CD4-positive, alpha-beta T cell (primary cell): ENCODE results near the gene ACADS. TPM values are rescaled to one million over a fixed set of nuclear protein-coding genes. Genes with fewer than 3 reads are reported as not detected.

ENCODE experiments used
- ATAC-seq: fragments of 200-7000 bp; cut with Tn5 transposase; one replicate; pipeline ENCODE4 v1.10.0; 2022; ENCODE audit warnings: mild to moderate bottlenecking; ENCODE audit not compliant: poor library complexity
- CTCF ChIA-PET: fragments of 350-600 bp; sonication (Branson Sonifier 250); formaldehyde crosslinking; loops from one replicate; lab custom pipeline; 2021; ENCODE audit warnings: antibody characterized with exemption, inconsistent platforms; lab: Charles Lee
- POLR2A ChIA-PET: fragments of 350-600 bp; sonication (Branson Sonifier 250); formaldehyde crosslinking; loops from one replicate; lab custom pipeline; 2021; ENCODE audit warnings: antibody characterized with exemption, inconsistent platforms; lab: Charles Lee
- DNase-seq, 14 experiments: peaks; one replicate each; pipeline ENCODE4 v3.0.0-alpha.2; 2013 to 2020; ENCODE audit warnings: mixed read lengths in 2 of 14
- H3K27ac ChIP-seq, 2 donors: one replicate each; pipeline versions ENCODE4 v1.5.1 to v1.7.0; 2013; ENCODE audit warnings: low read length in 2 of 2, low read depth in 1 of 2, mild to moderate bottlenecking in 1 of 2
- H3K27me3 ChIP-seq, 2 experiments: 1 replicate in 1 of 2; 2 replicates in 1 of 2; pipeline versions ENCODE4 v1.6.1 to v1.7.0; 2013; ENCODE audit warnings: low read length in 2 of 2, control low read depth in 1 of 2, mild to moderate bottlenecking in 1 of 2, moderate library complexity in 1 of 2; ENCODE audit not compliant: insufficient read depth in 2 of 2, control insufficient read depth in 1 of 2
- H3K36me3 ChIP-seq: one replicate; pipeline ENCODE4 v1.6.1; 2013; ENCODE audit warnings: low read length, control low read depth; ENCODE audit not compliant: insufficient read depth
- H3K4me1 ChIP-seq: one replicate; pipeline ENCODE4 v1.6.1; 2013; ENCODE audit warnings: low read length, control low read depth; ENCODE audit not compliant: insufficient read depth
- H3K4me3 ChIP-seq: one replicate; pipeline ENCODE4 v1.5.1; 2013; ENCODE audit warnings: mild to moderate bottlenecking, low read length, moderate library complexity
- H3K9me3 ChIP-seq, 2 experiments: 1 replicate in 1 of 2; 2 replicates in 1 of 2; pipeline versions ENCODE4 v1.6.1 to v1.7.0; 2013; ENCODE audit warnings: low read length in 2 of 2, mild to moderate bottlenecking in 2 of 2, control low read depth in 1 of 2, moderate library complexity in 1 of 2; ENCODE audit not compliant: control insufficient read depth in 1 of 2, insufficient read depth in 1 of 2
- H3K27ac Mint-ChIP-seq: one replicate; pipeline ENCODE4 v1.8.0; 2020; ENCODE audit warnings: mixed read lengths
- H3K27me3 Mint-ChIP-seq: one replicate; pipeline ENCODE4 v1.8.0; 2021; ENCODE audit warnings: mixed read lengths
- H3K36me3 Mint-ChIP-seq: one replicate; pipeline ENCODE4 v1.8.0; 2021; ENCODE audit warnings: low read depth, mixed read lengths
- H3K4me1 Mint-ChIP-seq: one replicate; pipeline ENCODE4 v1.8.0; 2021; ENCODE audit warnings: low read depth, mixed read lengths
- H3K4me3 Mint-ChIP-seq: one replicate; pipeline ENCODE4 v1.8.0; 2020; ENCODE audit warnings: mild to moderate bottlenecking, mixed read lengths
- H3K9me3 Mint-ChIP-seq: one replicate; pipeline ENCODE4 v1.8.0; 2020; ENCODE audit warnings: mixed read lengths
- intact Hi-C, 2 experiments: fragments of 100-400 bp; cut with DNase I in 1 of 2; cut with micrococcal nuclease in 1 of 2; formaldehyde crosslinking; loops; one replicate each; pipeline versions ENCODE4 v1.15.1 to v1.9.0; 2023 to 2025; cut with DNase I, micrococcal nuclease
- total RNA-seq, 174 experiments: library from RNA in 2 of 174; stranded (reverse) in 2 of 174; gene quantifications; one replicate each; pipeline ENCODE4 v1.2.3 and lab custom pipeline; 2021 to 2026
- TF ChIP-seq, protein P1 (sequence below): fragments of 200-600 bp; IDR thresholded peaks from one replicate; pipeline ENCODE4 v1.8.0; 2022; ENCODE audit warnings: antibody characterized with exemption, mild to moderate bottlenecking

Gene ACADS
- total RNA-seq, 2 experiments from 2014 or later = 8.9 to 9.2 TPM

DNA sequence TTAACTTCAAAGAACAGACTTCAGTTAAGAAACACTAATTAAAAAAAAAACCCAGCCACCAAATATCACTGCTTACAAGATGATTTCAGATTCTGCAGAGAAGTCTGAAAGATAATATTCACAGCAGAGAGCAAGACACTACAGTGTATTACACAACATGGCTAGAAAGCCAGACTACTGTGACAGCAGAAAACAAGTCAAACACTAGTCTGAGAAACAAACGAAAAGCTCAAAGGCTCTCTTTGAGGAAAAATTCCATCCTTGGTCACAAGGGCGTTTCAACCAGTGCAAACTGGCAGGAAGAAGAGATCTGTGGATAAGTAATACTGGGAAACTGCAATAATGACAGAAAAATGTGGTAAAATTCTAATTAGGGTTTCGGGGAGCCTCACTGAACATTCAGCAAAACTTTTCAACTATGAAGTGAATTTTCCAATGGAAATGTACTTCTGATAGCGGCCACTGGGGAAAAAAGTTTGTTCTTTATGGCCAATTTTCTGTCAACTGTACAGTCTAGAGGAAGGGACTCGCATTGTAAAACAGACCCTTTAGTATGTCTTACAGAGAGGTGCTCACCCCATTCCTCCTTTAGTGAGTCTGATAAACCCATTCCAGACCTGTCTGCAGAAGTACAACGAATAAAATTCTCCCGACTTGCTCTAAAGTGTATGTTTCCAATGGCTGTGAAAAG lies 50.4 kb downstream of the ACADS start:
- H3K4me1 Mint-ChIP-seq = peaks cover 21% of the 10 kb centered on the region
- Histone ChIP-seq H3K36me3 (peaks cover 38% of the 10 kb centered on the region), H3K4me1 (peaks cover 9% of the 10 kb centered on the region), H3K27ac (no peak overlapping the region), H3K27me3 (no peaks in the 10 kb centered on the region), H3K9me3 (no peaks in the 10 kb centered on the region), H3K4me3 (no peak overlapping the region)
- CTCF ChIA-PET = no interaction called here
- no peak overlapping the region for H3K4me3 Mint-ChIP-seq
- POLR2A ChIA-PET = no interaction called here
- intact Hi-C loops = no loop called here
- ATAC-seq (no peak), DNase-seq (no peak)
- no peak overlapping the region for H3K27ac Mint-ChIP-seq
- H3K27me3 Mint-ChIP-seq = no peaks in the 10 kb centered on the region
- H3K9me3 Mint-ChIP-seq = no peaks in the 10 kb centered on the region
- TF ChIP-seq, protein P1, sequence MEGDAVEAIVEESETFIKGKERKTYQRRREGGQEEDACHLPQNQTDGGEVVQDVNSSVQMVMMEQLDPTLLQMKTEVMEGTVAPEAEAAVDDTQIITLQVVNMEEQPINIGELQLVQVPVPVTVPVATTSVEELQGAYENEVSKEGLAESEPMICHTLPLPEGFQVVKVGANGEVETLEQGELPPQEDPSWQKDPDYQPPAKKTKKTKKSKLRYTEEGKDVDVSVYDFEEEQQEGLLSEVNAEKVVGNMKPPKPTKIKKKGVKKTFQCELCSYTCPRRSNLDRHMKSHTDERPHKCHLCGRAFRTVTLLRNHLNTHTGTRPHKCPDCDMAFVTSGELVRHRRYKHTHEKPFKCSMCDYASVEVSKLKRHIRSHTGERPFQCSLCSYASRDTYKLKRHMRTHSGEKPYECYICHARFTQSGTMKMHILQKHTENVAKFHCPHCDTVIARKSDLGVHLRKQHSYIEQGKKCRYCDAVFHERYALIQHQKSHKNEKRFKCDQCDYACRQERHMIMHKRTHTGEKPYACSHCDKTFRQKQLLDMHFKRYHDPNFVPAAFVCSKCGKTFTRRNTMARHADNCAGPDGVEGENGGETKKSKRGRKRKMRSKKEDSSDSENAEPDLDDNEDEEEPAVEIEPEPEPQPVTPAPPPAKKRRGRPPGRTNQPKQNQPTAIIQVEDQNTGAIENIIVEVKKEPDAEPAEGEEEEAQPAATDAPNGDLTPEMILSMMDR = no peak
- peaks cover 79% of the 10 kb centered on the region for H3K36me3 Mint-ChIP-seq

DNA sequence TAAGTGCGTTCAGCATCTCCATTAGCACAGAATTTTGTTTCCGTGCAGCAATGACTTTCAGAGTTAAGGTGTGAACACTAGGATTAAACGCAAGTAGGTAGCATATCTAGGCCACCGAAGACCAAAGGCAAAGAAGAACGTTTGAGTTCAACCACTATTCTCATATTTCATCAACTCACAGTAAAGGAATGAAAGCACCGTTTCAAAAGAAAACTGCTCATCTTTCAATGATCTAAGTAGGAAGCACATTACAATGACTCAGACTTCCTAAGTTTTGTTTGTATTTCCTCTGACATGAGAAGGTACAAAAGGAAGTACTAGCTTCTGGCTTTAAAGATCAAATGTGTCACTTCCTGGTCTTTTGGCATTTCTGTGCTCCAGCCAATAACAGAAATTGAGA lies 57.6 kb downstream of the ACADS start:
- ATAC-seq (peak; percentile 32), DNase-seq (peak in 3 of 14 experiments; percentile 19 to 32 (median 28))
- peak overlapping the region in 1 of 2 donors; percentile 14 for H3K27ac ChIP-seq
- ChIA-PET POLR2A (interaction anchor here (0.6 to 0.7 kb wide), 2 partner anchors 102 to 196 kb away, joined by 3 read pairs; no protein-coding TSS in a partner anchor), CTCF (interaction anchor here (1.7 kb wide), 1 partner anchor 16 kb away, joined by 4 read pairs; no protein-coding TSS in a partner anchor)
- H3K9me3 Mint-ChIP-seq = no peaks in the 10 kb centered on the region
- H3K36me3 Mint-ChIP-seq = peaks cover 57% of the 10 kb centered on the region
- no peak overlapping the region for H3K4me3 ChIP-seq
- peaks cover 34% of the 10 kb centered on the region for H3K36me3 ChIP-seq
- H3K4me1 Mint-ChIP-seq = peaks cover 41% of the 10 kb centered on the region
- H3K27ac Mint-ChIP-seq = peak overlapping the region; percentile 78
- H3K27me3 Mint-ChIP-seq = no peaks in the 10 kb centered on the region
- intact Hi-C loops = no loop called here
- no peaks in the 10 kb centered on the region for H3K9me3 ChIP-seq
- H3K27me3 ChIP-seq = no peaks in the 10 kb centered on the region
- peaks cover 7% of the 10 kb centered on the region for H3K4me1 ChIP-seq
- H3K4me3 Mint-ChIP-seq = peak overlapping the region; percentile 25
- TF ChIP-seq, protein P1 = no peak

DNA sequence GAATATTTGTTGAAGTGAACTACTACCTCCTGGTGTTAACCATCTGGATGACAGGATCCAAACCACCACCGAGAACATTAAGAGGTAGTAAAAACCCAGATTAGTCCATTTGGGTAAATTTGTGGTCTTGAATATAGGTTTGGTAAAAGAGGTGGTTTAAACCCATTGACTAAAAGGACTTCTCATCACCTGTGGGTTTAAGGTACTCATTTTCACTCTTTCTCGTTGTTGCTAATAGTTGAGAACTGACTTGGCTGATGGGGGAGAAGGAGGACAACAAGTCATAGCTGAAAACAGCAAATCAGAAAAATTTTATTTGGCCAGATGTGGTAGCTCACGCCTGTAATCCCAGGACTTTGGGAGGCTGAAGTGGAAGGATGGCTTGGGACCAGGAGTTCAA lies 59.2 kb downstream of the ACADS start:
- Mint-ChIP-seq H3K27me3 (no peaks in the 10 kb centered on the region), H3K4me3 (no peak overlapping the region), H3K4me1 (peaks cover 48% of the 10 kb centered on the region), H3K27ac (peak overlapping the region; percentile 19), H3K36me3 (peaks cover 53% of the 10 kb centered on the region), H3K9me3 (no peaks in the 10 kb centered on the region)
- peaks cover 27% of the 10 kb centered on the region for H3K36me3 ChIP-seq
- no peak for DNase-seq
- H3K27me3 ChIP-seq = no peaks in the 10 kb centered on the region
- intact Hi-C loops = no loop called here
- no peak for ATAC-seq
- no peaks in the 10 kb centered on the region for H3K9me3 ChIP-seq
- ChIA-PET CTCF (no interaction called here), POLR2A (no interaction called here)
- H3K4me1 ChIP-seq = peaks cover 7% of the 10 kb centered on the region
- TF ChIP-seq, protein P1 = no peak
- H3K4me3 ChIP-seq = no peak overlapping the region
- H3K27ac ChIP-seq = no peak overlapping the region
